Mucosa of descending colon (tissue), 3 donors: ENCODE measurements around the gene TPRA1. TPM values are rescaled to one million over a fixed set of nuclear protein-coding genes. Genes with fewer than 3 reads are reported as not detected.

Experiments
- ATAC-seq: fragments of 200-7000 bp; cut with Tn5 transposase; one replicate; pipeline ENCODE4 v1.9.1; 2020; ENCODE audit warnings: mild to moderate bottlenecking, moderate library complexity
- DNase-seq, 3 donors: peaks; one replicate each; pipeline ENCODE4 v3.0.0-alpha.2; 2020
- H3K36me3 ChIP-seq: fragments of 200-600 bp; one replicate; pipeline ENCODE4 v1.8.0; 2021; ENCODE audit warnings: low read depth, mild to moderate bottlenecking
- H3K4me1 ChIP-seq: fragments of 200-600 bp; one replicate; pipeline ENCODE4 v1.8.0; 2021; ENCODE audit warnings: low read depth, mild to moderate bottlenecking
- H3K4me3 ChIP-seq: fragments of 200-600 bp; one replicate; pipeline ENCODE4 v1.8.0; 2021; ENCODE audit warnings: mild to moderate bottlenecking
- H3K9me3 ChIP-seq: fragments of 200-600 bp; one replicate; pipeline ENCODE4 v1.8.0; 2021; ENCODE audit warnings: mild to moderate bottlenecking
- intact Hi-C, 2 donors: fragments of 100-400 bp; cut with DNase I in 1 of 2; cut with micrococcal nuclease in 1 of 2; formaldehyde crosslinking; loops; one replicate each; pipeline versions ENCODE4 v1.11.0 to v1.11.1; 2022; cut with DNase I, micrococcal nuclease
- total RNA-seq, 3 donors: library from RNA; stranded (reverse); fragmentation: NEBNext Ultra II Directional in 2 of 3; extraction: Animal tissue kit (Norgen Biotek cat#: 25700) in 2 of 3; gene quantifications; one replicate each; pipeline versions ENCODE4 v1.2.1 to v1.2.4, GENCODE V29; 2021 to 2023
- TF ChIP-seq, protein P1 (sequence below): fragments of 200-600 bp; IDR thresholded peaks from one replicate; pipeline ENCODE4 v1.8.0; 2022; ENCODE audit warnings: antibody characterized with exemption, mild to moderate bottlenecking
- donor health status: DM: no; HTN: no; CAD: no; lungs with moderate emphysema.
- donor health status: DM: no; HTN: no; CAD: no.
- donor health status: DM: no; HTN: yes; CAD: no.

Gene TPRA1
- total RNA-seq, 3 donors from 2014 or later: 24.2 to 37.0 (median 29.3) TPM

DNA sequence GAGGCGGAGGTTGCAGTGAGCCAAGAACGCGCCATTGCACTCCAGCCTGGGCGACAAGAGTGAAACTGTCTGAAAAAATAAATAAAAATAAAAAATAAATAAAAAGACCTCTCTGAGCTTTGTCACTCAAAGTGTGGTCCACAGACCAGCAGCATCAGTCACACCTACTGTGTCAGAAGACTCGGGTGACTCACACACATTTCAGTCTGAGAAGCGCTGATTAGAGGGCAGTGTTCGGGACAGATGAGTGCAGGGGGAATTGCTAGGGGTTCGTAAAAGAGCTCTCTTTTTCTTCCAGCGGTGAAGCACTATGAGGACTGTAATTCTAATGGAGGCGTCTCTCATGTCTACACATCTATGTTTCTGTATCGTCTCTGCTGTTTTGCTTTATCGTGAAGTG lies 44.1 kb upstream of the TPRA1 start:
- TF ChIP-seq, protein P1, sequence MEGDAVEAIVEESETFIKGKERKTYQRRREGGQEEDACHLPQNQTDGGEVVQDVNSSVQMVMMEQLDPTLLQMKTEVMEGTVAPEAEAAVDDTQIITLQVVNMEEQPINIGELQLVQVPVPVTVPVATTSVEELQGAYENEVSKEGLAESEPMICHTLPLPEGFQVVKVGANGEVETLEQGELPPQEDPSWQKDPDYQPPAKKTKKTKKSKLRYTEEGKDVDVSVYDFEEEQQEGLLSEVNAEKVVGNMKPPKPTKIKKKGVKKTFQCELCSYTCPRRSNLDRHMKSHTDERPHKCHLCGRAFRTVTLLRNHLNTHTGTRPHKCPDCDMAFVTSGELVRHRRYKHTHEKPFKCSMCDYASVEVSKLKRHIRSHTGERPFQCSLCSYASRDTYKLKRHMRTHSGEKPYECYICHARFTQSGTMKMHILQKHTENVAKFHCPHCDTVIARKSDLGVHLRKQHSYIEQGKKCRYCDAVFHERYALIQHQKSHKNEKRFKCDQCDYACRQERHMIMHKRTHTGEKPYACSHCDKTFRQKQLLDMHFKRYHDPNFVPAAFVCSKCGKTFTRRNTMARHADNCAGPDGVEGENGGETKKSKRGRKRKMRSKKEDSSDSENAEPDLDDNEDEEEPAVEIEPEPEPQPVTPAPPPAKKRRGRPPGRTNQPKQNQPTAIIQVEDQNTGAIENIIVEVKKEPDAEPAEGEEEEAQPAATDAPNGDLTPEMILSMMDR: no peak
- Histone ChIP-seq H3K9me3 (no peaks in the 10 kb centered on the region), H3K4me1 (peaks cover 8% of the 10 kb centered on the region), H3K36me3 (no peaks in the 10 kb centered on the region), H3K4me3 (no peak overlapping the region)
- DNase-seq: no peak
- ATAC-seq: no peak
- intact Hi-C loops: no loop called here

DNA sequence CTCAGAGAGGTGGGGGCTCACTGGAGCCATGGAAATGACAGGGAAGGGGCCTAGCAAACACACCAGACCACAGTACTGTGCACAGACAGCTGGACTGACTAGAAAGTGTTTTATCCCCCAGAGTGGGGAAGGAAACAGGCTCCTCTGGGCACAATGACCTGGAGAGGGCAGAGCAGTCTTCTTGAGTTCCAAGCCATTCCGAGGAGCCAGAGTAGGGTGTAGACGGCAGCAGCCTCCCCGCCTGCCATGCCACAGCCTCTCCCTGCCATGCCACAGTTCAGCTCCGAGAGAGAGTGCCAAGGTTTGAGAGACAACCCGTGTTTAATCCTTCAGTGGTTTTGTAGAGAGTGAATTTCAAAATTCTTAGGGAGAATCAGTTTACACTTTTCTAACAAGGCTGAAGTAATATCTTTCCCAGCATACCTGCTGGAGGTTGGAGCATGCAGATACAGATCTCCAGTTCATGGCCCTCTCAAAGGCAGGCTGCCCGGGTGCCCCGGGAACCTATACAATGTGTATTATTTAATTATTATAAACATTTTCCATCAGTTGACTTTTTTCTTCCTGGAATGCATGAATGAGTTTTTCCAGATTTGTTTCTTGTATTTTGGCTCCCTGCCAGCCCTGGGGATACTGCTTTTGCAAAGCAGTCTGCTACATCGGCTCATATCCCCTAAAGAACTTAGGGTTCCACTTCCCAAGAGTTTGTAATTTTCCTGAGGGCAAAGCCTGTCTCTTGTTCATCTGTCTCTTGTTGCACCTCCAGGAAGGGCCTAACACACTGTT lies 41.7 kb upstream of the TPRA1 start:
- no peak overlapping the region for H3K4me3 ChIP-seq
- peaks cover 10% of the 10 kb centered on the region for H3K4me1 ChIP-seq
- H3K36me3 ChIP-seq: no peaks in the 10 kb centered on the region
- no peak for DNase-seq
- intact Hi-C loops: no loop called here
- TF ChIP-seq, protein P1: no peak
- no peaks in the 10 kb centered on the region for H3K9me3 ChIP-seq
- ATAC-seq: no peak

DNA sequence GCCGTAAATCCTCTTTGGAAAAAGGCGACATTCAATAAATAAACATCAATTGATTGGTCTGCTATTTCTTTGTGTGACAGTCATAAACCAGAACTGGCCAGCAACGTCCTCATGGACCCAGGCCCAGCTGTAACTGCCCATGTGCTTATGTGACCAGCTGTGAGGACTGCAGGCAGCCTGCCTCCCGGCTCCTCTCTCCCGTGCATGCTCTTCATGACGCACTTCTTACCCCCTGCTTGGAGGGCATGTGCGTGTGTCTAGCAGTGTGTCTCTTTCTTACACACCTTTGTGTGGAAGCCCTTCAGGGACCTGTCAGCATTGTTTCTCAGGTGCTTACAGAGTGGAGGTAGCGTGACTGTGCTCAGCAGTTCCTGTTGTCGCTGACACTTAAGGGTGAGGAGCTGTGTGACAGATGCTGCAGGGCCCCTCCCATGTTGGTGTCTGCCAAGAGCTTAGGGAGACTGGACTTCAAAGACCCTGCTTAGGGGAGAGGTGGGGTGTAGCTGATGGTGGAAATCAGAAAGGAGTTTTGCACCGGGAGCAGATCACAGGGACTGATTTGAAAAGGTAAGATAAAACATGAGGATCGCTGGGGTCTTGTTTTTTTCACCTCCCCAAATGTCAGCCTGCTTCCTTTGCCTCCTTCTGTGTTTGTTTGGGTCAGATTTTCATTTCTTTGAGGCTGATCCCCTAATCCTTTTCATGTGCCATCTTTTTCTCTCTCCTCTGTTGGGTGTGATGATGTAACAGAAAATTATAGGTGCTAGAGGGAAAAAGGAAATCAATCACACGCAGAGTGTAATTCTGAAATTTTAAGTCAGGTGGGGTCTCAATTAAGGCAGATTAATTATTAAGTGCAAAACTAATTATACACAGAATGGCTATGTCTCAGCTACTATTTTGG lies 40.5 kb upstream of the TPRA1 start:
- ATAC-seq (no peak), DNase-seq (no peak)
- Histone ChIP-seq H3K4me1 (peaks cover 10% of the 10 kb centered on the region), H3K36me3 (no peaks in the 10 kb centered on the region), H3K9me3 (no peaks in the 10 kb centered on the region), H3K4me3 (no peak overlapping the region)
- intact Hi-C loops: no loop called here
- TF ChIP-seq, protein P1: no peak

DNA sequence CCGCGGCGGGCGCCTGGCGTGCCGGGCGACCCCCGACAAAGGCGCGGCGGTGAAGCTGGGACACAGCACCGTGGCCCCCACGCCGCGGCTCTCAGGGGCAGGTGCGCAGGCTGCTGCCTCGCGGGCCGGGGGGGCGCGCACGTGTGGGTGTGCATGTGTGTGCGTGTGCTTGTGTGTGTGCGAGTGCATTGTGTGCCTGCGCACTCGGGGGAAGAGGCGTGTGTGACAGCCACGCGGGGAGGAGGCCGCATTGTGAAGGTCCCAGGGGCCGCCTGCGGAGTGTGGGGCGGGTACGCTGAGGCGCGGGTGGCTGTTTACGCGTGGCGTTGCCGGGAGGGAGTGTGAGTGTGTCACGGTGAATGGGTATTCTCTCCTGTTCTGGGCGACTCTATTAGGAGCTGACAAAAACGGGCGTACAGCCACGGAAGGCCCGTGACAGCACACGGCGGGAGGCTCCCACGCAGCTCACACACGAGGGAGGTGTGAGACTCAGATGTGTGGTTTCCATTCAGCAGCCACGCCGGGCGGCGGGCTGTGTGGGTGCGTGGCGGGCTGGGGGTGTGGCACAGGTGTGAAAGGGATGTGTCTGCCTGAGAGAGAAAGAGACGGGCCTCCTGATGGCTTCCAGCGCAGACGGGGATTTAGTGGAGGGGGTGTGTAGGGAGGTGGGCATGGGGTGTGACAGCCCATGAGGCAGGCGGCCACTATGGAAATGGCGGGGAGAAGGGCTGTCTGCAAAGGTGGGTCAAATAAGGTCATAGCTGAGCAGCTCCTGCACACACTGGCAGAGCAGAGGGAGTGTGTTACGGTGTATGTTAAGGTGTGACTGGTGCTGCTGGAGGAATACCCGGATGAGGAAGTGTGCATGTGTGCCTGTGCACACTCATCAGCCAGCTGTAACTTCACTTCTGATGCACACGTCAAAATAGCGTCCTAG lies 39.2 kb upstream of the TPRA1 start:
- H3K4me1 ChIP-seq: peaks cover 10% of the 10 kb centered on the region
- H3K4me3 ChIP-seq: no peak overlapping the region
- intact Hi-C loops: no loop called here
- TF ChIP-seq, protein P1: no peak
- peak in 2 of 3 donors; percentile 46 to 66 for DNase-seq
- H3K9me3 ChIP-seq: no peaks in the 10 kb centered on the region
- ATAC-seq: peak; percentile 88
- H3K36me3 ChIP-seq: no peaks in the 10 kb centered on the region

DNA sequence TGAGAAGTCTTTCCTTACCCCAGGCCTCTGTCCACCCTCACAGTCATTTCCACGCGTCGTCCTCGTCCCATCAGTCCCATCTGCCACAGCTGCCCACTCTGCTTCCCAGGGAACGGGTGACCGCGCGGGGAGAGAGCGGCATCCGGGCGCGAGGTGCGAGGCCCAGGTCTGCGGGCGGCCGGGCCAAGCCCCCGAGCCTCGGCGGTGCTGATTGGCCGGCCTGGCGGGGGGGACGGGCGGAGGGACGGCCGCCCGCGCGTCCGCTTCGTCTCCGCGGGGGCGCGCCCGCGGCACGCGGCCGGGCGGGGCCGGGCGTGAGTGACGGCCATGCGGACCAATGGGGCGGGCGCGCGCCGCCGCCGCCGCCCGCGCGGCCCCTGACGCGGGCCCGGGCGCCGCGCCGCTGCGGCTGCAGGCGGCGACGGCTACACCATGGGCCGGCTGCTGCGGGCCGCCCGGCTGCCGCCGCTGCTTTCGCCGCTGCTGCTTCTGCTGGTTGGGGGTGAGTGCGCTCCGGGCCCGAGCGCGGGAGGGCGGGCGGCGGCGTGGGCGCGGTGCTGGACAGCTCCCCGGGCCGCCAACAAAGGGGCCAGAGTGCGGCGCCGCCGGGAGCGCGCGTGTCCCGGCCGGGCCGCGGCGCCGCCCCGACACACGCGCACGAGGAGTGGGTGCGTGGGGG lies 38.4 kb upstream of the TPRA1 start, which contains the start of gene PODXL2:
Gene PODXL2, plus strand, starts transcription at position 398 of the 679 bp plus-strand sequence. Its CDS starts 35 bp downstream, at position 433.
- no peaks in the 10 kb centered on the region for H3K9me3 ChIP-seq
- ATAC-seq (peak; percentile 79), DNase-seq (peak in 2 of 3 donors; percentile 50 to 70)
- H3K36me3 ChIP-seq: no peaks in the 10 kb centered on the region
- H3K4me3 ChIP-seq: no peak within 1 kb of the TSS
- intact Hi-C loops: no loop called here
- TF ChIP-seq, protein P1: no peak
- peaks cover 10% of the 10 kb centered on the region for H3K4me1 ChIP-seq
